NK-92 (cell line): ENCODE measurements around the gene S100A1.
"Not testable (repeated sequence)": the region's sequence is repeated elsewhere in the genome, so short reads cannot be mapped to it uniquely, and the experiment has no call there.

ENCODE experiments used
- DNase-seq: peaks from one replicate; lab custom pipeline; 2025; ENCODE audit not compliant: unreplicated experiment; lab: John Stamatoyannopoulos, UW

The S100A1 gene

DNA sequence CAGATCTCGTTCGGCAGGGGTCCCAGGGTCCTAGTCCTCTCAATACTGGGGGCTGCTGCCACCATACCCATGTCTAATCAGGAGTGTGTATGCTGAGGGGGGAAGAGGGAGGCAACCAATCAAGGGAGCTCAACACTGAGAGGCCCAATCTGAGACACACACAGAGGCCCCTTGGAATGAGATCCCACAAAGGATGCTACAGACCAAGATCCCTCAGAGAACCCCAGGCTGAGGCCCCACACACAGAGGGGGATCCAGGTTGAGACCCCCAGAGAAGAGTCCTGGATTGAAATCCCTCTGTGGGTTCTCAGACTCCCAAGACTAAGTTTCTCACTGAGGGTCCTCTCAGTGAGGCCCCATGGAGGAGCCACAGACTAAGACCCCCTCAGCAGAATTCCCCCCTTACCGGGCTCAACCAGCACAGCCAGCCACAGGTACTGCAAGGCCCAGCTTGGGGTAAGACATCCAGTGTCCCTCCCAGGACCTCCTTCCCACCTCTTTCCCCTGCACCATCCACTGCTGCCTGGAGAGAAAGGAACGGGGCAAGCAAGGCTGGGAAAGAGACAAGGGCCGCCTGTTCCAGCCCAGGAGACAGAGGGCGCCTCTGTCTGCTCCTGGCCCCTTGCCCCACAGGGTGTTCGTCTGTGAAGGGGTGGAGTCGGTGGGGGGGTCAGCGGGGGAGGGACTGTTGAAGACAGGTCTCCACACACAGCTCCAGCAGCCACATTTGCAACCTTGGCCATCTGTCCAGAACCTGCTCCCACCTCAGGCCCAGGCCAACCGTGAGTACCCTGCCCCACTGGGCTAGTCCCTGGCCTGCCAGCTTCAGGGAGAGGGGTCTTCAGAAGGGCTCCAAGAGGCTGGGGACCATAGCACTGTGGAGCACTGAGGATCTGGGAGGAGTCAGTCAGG, at the start of gene S100A1:
TSS of gene S100A1 (plus strand) at position 720 of the 912 bp plus-strand sequence. CDS start 2,088 bp downstream, outside the sequence.
- no peak for DNase-seq

DNA sequence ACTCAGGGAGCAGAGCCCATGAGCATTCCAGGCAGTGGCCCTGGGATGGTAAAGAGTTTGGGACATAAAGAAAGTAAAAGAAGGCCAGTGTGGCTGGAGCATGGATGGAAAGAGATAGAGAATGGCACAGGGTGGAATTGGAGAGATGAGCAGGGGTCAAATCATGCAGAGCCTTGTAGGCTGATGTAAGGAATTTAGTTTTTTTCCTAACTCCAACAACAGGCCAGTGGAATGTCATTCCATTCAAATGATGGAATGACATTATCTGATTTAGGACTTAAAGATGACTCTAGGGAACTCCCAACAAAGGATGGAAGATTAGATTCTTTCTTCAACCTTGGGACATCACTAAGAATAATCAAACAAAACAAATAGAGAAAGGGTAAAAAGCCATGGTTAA, 49.7 kb upstream of the S100A1 start:
- DNase-seq, result no peak

DNA sequence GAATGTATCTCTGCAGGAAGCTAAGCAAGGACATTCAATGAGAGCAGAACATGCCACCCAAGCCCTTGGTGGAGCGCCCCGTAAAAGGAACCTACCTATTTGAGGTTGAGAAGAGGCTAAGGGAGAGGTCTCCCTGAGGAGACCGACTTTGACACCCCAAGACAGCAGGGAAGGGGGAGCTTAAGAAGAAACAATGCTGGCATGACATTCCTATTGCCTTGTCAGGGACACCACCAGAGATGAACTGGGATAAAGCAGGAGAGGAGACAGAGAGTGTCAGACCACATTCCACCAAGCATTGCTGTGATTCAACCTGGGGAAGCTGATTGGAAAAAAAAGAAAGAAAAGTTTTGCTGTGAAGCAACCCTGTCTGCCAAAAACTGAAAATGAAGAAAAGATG, 49.3 kb upstream of the S100A1 start:
- DNase-seq, result no peak

DNA sequence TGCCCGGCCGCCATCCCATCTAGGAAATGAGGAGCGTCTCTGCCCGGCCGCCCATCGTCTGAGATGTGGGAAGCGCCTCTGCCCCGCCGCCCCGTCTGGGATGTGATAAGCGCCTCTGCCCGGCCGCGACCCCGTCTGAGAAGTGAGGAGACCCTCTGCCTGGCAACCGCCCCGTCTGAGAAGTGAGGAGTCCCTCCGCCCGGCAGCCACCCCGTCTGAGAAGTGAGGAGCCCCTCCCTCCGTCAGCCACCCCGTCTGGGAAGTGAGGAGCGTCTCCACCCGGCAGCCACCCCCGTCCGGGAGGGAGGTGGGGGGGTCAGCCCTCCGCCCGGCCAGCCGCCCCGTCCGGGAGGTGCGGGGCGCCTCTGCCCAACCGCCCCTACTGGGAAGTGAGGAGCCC, 45.4 kb upstream of the S100A1 start:
- not testable (repeated sequence) for DNase-seq

DNA sequence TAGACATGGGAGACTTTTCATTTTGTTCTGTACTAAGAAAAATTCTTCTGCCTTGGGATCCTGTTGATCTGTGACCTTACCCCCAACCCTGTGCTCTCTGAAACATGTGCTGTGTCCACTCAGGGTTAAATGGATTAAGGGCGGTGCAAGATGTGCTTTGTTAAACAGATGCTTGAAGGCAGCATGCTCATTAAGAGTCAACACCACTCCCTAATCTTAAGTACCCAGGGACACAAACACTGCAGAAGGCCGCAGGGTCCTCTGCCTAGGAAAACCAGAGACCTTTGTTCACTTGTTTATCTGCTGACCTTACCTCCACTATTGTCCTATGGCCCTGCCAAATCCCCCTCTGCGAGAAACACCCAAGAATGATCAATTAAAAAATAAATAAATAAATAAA, 44.7 kb upstream of the S100A1 start:
- not testable (repeated sequence) for DNase-seq

DNA sequence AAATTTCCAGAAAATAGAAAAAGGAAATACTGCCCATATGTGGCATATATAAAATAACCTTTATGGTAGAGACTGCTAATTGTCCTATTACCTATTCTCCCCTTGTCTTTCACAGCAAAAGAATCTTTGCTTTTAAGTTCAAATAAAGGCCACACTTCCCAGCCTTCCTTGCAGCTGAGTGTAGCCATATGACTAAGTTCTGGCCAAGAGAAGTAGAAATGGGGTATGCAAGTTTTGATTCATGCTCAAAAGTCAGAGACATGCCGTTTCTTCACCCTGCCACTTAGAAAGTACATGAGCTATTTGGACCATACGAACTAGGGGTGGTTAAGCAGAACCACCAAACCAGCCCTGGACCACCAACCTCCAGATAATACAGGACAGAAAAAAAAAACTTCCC, 44.3 kb upstream of the S100A1 start:
- no peak for DNase-seq

DNA sequence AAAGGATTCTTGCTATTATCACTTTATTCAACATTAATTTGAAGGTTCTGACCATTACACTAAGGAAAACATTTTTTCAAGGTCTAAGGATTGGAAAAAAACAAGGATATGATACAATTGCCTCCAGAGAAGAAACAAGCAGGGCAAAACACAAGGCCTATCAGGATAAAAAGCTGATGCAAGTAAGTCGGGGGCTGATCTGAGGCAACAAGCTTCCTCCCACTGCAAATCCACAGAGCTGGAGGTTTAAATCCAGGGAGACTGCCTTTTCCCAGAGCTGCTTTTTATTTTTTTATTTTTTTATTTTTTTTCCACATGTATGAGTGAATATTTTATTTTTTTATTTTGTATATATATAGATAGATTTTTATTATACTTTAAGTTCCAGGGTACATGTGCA, 43.2 kb upstream of the S100A1 start:
- DNase-seq, result no peak

DNA sequence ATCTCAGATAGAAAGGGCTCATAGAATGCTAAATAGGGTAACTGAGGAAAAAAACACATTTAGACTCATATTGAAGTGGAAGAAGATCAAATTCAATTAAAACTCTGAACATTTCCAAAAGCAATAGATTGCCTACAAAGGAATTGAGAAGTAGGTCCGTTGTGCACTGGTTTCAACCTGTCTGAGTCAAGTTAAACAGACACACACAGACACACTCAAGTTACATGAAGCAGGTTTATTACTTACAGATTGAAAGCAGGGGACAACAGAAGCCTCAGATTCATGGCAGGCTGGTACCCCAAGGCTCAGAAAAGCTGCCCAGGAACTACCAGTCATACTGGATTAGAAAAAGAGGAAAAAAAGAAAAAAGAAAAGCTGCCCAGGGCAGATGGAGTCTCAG, 41.9 kb upstream of the S100A1 start:
- DNase-seq, result no peak

DNA sequence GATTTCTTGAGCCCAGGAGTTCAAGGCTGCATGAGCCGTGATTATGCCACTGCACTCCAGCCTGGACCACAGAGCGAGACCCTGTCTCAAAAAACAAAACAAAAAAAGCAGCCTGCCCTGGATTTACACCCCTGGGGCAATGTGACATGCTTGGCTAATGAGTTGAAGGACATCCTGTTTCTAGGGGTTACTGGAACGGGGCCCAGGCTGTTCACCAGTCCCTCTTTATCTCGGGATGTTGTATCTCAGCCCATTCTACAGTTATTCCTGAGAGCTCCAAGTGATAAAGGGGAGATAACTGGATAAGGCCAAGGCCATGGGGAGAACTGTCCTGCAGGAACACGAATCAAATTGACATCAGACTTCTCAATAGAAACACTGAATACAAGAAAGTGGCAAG, 40.9 kb upstream of the S100A1 start:
- no peak for DNase-seq

DNA sequence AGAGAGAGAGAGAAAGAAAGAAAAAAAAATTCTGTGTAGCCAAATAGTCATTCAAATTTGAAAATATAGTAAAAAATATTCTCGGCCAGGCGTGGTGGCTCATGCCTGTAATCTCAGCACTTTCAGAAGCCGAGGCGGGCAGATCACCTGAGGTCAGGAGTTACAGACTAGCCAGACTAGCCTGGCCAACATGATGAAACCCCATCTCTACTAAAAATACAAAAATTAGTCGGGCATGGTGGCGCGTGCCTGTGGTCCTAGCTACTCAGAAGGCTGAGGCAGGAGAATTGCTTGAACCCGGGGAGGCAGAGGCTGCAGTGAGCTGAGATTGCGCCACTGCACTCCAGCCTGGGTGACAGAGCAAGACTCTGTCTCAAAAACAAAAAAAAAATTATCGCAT, 40.2 kb upstream of the S100A1 start:
- not testable (repeated sequence) for DNase-seq

DNA sequence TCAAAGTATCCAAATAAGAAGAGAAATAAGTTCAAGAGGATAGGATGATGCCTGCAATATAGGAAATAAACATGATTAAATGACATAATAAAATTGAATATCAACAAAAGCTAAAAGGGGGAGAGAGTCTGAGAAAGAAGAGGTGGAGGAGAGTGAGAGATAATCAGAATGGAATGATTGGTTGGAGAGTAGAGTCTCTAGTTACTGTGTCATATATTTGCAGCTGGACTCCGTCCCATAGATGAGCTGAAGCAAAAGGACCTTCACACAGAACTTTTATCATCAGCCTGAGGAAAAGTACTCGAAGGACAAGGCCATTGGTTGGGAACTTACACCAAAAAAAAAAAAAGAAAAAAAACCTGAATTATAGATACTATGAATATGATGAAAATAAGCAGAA, 39.8 kb upstream of the S100A1 start:
- DNase-seq, result no peak

DNA sequence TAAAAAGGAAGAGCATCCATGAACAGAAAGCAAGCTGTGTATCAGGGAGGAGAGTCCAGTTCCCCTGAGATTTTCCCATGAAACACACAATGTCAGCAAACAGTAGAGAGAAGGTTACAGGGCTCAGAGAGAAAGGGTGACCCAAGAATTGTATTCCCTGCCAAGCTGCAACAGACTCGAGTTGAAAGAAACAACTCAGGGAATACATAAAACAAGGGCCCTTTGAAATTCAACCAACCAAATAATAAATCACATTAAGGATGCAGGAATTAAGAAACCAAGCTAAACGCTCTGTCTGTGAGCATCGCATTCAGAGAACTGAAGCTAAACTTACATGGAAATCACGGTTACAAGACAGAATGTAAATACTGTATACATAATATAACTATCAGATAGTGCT, 35.5 kb upstream of the S100A1 start:
- DNase-seq, result no peak

DNA sequence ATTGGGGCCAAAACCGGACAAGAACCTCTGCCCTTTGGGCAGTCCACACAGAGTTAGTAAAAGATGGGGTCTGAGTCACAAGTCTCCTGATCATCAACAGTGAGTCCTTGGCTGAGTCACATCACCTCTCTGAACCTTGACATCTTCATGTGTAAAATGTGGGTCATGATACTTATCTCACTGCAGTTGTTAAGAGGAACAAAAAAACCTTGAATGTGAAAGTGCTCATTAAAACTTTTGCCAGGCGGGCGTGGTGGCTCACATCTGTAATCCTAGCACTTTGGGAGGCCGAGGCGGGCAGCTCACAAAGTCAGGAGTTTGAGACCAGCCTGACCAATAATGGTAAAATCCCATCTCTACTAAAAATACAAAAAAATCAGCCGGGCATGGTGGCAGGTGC, 31.0 kb upstream of the S100A1 start:
- DNase-seq, result no peak

DNA sequence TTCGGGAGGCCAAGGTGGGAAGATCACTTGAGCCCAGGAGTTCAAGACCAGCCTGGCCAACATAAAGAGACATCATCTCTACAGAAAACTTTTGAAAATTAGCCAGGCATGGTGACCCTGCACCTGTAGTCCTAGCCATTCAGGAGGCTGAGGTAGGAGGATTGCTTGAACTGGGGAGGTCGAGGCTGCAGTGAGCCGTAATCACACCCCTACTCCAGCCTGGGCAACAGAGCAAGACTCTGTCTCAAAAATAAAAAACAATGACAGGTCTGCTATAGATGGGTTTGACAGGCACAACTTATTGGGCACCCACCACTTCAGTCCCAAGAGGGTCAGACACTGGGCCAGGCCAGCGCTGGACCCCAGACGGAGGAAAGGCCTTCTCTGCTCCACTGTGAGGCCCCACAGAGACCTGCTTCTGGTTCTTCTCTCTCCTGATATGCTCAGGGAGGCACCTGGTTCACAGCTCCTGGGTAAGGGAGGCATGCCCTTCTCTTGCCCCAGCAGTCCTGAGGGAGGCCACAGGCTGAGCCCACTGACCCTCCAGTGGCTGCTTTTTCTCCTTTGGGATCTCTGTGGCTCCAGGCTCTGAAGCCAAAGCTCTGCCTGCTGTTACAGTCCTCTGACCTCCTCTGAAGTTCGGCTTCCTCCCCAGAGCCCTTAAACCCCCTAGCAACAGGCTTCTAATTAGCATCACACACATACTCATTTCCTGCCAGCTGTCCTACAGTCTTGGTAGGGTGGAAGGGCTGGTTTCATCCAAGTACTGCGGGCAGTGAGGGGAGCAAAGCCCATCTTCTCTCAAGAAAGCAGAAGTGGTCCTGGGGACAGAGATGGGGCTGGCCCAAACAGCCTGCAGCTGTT, 29.7 kb upstream of the S100A1 start:
- no peak for DNase-seq

DNA sequence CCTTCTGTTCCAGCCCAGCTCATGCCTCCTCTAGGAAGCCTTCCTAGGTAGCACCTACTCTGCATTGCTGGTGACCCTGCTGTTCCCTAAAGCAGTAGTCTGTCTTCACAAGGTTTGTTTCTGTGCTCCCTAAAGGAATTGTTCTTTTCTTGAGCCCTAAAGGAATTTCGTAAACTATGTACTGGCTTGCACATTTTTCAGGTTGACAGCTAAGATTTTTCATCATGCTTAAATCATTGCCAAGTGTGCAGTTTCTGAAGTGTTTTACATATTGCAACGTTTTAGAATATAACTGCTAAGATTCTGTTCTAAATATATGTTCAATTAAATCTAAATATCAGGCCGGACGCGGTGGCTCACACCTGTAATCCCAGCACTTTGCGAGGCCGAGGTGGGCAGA, 28.4 kb upstream of the S100A1 start:
- no peak for DNase-seq

DNA sequence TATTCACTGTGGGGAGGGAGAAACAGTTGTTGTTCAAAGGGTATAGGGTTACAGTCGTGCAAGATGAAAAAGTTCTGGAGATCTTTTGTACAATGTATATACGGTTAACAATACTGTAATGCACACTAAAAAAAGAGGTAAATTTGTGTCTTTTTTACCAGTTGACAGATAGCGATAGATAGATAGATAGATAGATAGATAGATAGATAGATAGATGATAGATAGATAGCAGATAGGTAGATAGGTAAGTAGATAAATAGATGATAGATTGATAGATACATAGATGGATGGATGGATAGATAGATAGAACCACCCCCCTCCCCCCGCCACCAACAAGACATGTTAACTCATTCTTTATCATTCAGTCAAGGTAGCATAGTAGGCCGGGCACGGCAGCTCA, 25.5 kb upstream of the S100A1 start:
- DNase-seq, result no peak

DNA sequence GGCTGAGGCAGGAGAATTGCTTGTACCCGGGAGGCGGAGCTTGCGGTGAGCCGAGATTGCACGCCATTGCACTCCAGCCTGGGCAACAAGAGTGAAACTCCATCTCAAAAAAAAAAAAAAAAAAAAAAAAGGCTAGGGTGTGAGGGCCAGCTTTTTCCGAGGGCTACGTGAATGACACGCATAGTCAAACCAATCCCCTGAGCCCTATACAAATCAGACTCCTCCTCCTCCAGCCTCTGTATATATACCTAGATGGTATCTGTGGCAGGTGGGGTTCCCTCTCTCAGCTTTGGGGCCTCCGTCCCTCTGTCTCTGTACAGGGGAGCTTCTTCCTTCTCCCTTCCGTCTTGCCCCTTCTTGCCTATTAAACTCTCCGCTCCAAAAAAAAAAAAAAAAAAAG, 22.0 kb upstream of the S100A1 start:
- no peak for DNase-seq

DNA sequence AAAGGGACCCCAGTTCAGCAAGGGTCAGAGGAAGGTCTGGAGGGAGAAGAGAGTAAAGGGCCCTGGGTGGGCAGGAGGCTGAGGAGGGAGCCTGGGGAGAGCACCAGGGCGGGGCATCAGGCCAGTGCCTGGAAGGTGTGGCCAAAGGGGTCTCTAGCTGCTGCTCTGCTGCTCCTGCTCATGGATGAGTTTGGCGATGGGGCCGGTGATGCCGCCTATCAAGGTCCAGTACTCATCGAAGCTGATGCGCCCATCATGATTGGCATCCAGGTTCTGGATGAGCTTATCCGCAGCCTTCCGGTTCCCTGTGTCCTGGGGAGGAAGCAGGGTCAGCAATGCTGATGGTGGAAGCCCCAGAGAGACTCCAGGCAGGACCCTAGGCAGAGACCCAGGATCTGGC, 20.9 kb upstream of the S100A1 start:
- DNase-seq, result no peak

DNA sequence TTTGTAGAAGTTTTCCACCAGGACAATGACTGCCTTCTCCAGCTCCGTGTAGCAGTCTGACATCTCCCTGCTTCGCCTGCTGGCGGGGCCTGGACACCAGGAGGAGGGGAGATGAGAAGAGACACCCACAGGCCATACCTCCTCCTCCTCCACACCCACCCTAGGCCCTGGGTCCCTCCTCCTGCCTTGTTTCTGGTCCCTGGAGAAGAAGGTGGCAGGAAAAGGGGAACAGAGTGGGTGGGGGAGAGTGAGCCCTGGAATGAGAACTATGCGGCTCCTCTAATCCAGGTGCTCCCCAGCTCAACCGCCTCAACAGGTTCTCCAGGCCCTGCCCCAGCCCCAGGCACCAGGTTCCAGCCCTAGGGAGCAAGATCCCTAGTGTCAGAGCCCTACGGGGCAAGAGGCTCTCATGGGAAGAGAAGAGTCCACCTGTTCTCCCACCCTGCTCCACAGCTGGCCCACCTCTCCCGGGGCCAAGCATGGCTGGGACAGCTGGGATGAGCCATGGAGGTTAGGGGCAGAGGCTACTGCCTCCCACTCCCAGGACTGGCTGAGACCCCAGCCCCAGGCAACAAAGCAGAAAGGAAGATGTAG, 20.0 kb upstream of the S100A1 start:
- no peak for DNase-seq

DNA sequence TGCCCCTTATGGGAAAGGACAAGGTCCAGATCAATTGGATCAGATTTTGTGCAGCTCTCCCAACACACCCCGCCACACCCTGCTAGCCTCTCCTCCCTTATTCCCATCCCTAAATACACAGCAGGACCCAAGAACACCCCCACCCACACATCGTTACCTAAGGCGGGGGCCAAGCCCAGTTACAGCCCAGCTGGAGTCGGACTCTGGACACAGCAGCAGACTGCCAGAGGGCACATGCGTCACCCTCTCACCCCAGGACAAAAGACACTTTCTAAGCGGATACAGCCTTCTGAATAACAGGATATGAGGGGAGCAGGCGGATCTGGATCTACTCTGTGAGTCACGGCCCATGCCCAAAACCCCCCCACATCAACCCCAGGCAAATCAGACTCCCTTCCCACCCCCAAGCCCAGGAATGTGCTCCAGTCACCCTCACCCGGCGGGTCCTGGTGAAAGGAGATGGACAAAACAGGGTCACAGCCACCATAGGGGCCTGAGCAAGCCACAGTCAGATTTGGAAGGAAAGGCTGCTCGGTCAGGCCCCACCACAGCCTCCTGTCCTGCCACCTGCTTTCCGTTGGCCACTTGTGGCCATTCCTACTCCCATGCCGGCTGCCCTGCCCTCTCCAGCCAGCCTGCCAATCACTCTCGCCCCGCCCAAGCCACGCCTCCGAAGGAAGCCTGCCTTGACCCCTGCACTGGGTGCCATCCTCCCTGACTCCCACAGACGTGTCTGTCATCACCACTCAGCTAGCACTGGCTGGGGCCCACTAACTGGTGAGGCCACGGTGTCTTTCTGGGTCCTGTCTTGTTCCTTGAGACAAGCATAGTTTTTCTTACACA, 19.3 kb upstream of the S100A1 start:
- no peak for DNase-seq

DNA sequence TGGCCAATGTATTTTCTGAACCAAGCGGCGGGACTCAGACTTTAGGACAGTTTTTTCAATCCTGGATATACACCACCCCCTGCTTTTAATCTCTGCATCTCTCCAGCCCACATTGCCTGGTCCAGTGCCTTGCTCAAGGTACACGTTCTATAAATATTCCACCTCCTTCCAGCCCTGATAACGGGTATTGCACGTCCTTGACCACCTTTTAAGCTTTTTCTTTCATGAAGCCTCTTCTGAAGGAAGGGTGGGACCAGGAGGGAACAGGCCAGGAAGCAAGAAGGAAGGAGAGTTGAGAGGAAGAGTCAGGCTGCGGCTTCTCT, 18.7 kb upstream of the S100A1 start:
- DNase-seq, result no peak
